Mesenchymal stem cell (in vitro differentiated cells and primary cell): ENCODE results near the gene TNFSF4.
A peak's percentile ranks its signal among the peaks of the same experiment; 100 is the strongest.

Source experiments
- DNase-seq: peaks from one replicate; pipeline ENCODE4 v3.0.0-alpha.2; 2013
- H2AFZ ChIP-seq: one replicate; pipeline ENCODE4 v1.6.1; 2013; ENCODE audit warnings: low read depth, mild to moderate bottlenecking, control low read depth, inconsistent platforms, low read length, moderate library complexity
- H2AK5ac ChIP-seq: 2 replicates; pipeline ENCODE4 v1.6.1; 2013; ENCODE audit warnings: low read length, moderate library complexity, mild to moderate bottlenecking, inconsistent platforms; ENCODE audit not compliant: severe bottlenecking
- H2BK120ac ChIP-seq: one replicate; pipeline ENCODE4 v1.6.1; 2013; ENCODE audit warnings: low read depth, mild to moderate bottlenecking, inconsistent platforms, low read length, moderate library complexity
- H2BK12ac ChIP-seq, 2 experiments: one replicate each; pipeline ENCODE4 v1.6.1; 2013; ENCODE audit warnings: inconsistent platforms in 2 of 2, low read length in 2 of 2, mild to moderate bottlenecking in 2 of 2, moderate library complexity in 2 of 2, control low read depth in 1 of 2
- H2BK15ac ChIP-seq: one replicate; pipeline ENCODE4 v1.6.1; 2013; ENCODE audit warnings: mild to moderate bottlenecking, low read depth, inconsistent platforms; ENCODE audit not compliant: poor library complexity, severe bottlenecking
- H2BK5ac ChIP-seq: 2 replicates; pipeline ENCODE4 v1.6.1; 2013; ENCODE audit warnings: low read depth, mild to moderate bottlenecking, low read length, control low read depth, inconsistent platforms; ENCODE audit not compliant: poor library complexity, severe bottlenecking
- H3K14ac ChIP-seq, 2 experiments: one replicate each; pipeline ENCODE4 v1.6.1; 2013; ENCODE audit warnings: inconsistent platforms in 2 of 2, low read length in 2 of 2, control low read depth in 1 of 2, mild to moderate bottlenecking in 1 of 2, moderate library complexity in 1 of 2
- H3K18ac ChIP-seq, 2 experiments: one replicate each; pipeline ENCODE4 v1.6.1; 2013; ENCODE audit warnings: inconsistent platforms in 2 of 2, low read length in 2 of 2, control low read depth in 1 of 2, low read depth in 1 of 2, mild to moderate bottlenecking in 1 of 2
- H3K23ac ChIP-seq, 2 experiments: one replicate each; pipeline ENCODE4 v1.6.1; 2013; ENCODE audit warnings: inconsistent platforms in 2 of 2, low read length in 2 of 2, mild to moderate bottlenecking in 2 of 2, moderate library complexity in 2 of 2, control low read depth in 1 of 2
- H3K27ac ChIP-seq: 2 replicates; pipeline ENCODE4 v1.5.1; 2013; ENCODE audit warnings: mild to moderate bottlenecking, moderate library complexity, low read length, control low read depth, inconsistent platforms; ENCODE audit not compliant: poor library complexity, severe bottlenecking
- H3K27me3 ChIP-seq, 2 experiments: 2 replicates each; pipeline versions ENCODE4 v1.6.1 to v1.7.0; 2013; ENCODE audit warnings: low read length in 2 of 2, mild to moderate bottlenecking in 2 of 2, moderate library complexity in 2 of 2, control low read depth in 1 of 2, inconsistent platforms in 1 of 2; ENCODE audit not compliant: control insufficient read depth in 1 of 2, insufficient read depth in 1 of 2
- H3K36me3 ChIP-seq, 2 experiments: 2 replicates each; pipeline versions ENCODE4 v1.6.1 to v1.7.0; 2013; ENCODE audit warnings: low read length in 2 of 2, control low read depth in 1 of 2, inconsistent platforms in 1 of 2, low read depth in 1 of 2, mild to moderate bottlenecking in 1 of 2; ENCODE audit not compliant: insufficient read depth in 2 of 2, control insufficient read depth in 1 of 2
- H3K4ac ChIP-seq, 2 experiments: one replicate each; pipeline ENCODE4 v1.6.1; 2013; ENCODE audit warnings: inconsistent platforms in 2 of 2, low read length in 2 of 2, mild to moderate bottlenecking in 2 of 2, moderate library complexity in 2 of 2, control low read depth in 1 of 2, low read depth in 1 of 2
- H3K4me1 ChIP-seq: 2 replicates; pipeline ENCODE4 v1.6.1; 2013; ENCODE audit warnings: low read depth, low read length, control low read depth; ENCODE audit not compliant: control insufficient read depth, insufficient read depth
- H3K4me2 ChIP-seq: 2 replicates; pipeline ENCODE4 v1.6.1; 2013; ENCODE audit warnings: low read length, mild to moderate bottlenecking, inconsistent platforms; ENCODE audit not compliant: poor library complexity, severe bottlenecking
- H3K4me3 ChIP-seq, 2 experiments: 2 replicates each; pipeline versions ENCODE4 v1.5.1 to v1.7.0; 2013; ENCODE audit warnings: low read length in 2 of 2, mild to moderate bottlenecking in 2 of 2, control low read depth in 1 of 2, low read depth in 1 of 2; ENCODE audit not compliant: insufficient read depth in 1 of 2
- H3K79me1 ChIP-seq: replicated peaks from 2 replicates; pipeline ENCODE4 v1.6.1; 2013; ENCODE audit warnings: mild to moderate bottlenecking, control low read depth, low read length, inconsistent platforms; ENCODE audit not compliant: poor library complexity, severe bottlenecking
- H3K9ac ChIP-seq: 2 replicates; pipeline ENCODE4 v1.7.0; 2013; ENCODE audit warnings: mild to moderate bottlenecking, low read length, moderate library complexity
- H3K9me3 ChIP-seq: 2 replicates; pipeline ENCODE4 v1.7.0; 2013; ENCODE audit warnings: mild to moderate bottlenecking, low read length; ENCODE audit not compliant: control insufficient read depth
- H4K8ac ChIP-seq: one replicate; pipeline ENCODE4 v1.6.1; 2013; ENCODE audit warnings: inconsistent platforms, mild to moderate bottlenecking, low read length, moderate library complexity
- H4K91ac ChIP-seq: one replicate; pipeline ENCODE4 v1.6.1; 2013; ENCODE audit warnings: mild to moderate bottlenecking, low read length, inconsistent platforms
- WGBS: methylation state at CpG from one replicate; pipeline ENCODE4 v1.1.7; 2013; ENCODE audit warnings: mixed read lengths; 5-methylcytosine and 5-hydroxymethylcytosine counted together

The TNFSF4 gene

DNA sequence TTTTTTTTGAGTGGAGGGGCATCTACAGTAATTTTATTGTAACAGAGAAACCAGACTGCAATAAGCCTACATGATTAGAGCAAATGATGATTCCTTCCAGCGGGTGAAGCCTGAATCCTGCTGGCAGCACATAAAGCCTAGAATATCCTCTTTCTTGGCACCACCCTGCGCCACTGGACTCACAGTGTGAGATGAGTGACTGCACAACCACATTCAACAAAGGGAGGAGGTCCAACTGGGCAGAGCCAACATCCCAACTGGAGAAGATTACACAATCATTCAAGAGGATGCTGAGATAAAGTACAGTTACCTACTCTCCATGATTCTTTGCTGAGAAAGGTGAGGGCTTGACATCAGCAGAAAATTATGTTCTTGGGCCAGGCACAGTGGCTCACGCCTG is 67.4 kb downstream of the TNFSF4 start:
- Histone ChIP-seq H2AFZ (no peak overlapping the region), H3K4me3 (no peak overlapping the region), H3K14ac (no peak overlapping the region), H3K23ac (no peak overlapping the region), H3K4me1 (no peaks in the 10 kb centered on the region), H4K8ac (no peak overlapping the region), H3K9me3 (peaks cover 24% of the 10 kb centered on the region), H4K91ac (peak overlapping the region; percentile 29), H2BK5ac (no peak overlapping the region), H3K9ac (no peak overlapping the region), H3K18ac (no peak overlapping the region), H3K27ac (no peak overlapping the region), H2BK120ac (no peak overlapping the region), H2BK12ac (no peak overlapping the region), H3K27me3 (peaks cover 0 to 19% of the 10 kb centered on the region in 2 experiments), H3K4me2 (no peak overlapping the region), H3K4ac (no peak overlapping the region), H3K36me3 (no peaks in the 10 kb centered on the region), H2AK5ac (no peak overlapping the region), H3K79me1 (no peaks in the 10 kb centered on the region), H2BK15ac (no peak overlapping the region)
- WGBS, result 97% methylated on average over 3 of the region's 3 CpGs
- DNase-seq, result no peak

DNA sequence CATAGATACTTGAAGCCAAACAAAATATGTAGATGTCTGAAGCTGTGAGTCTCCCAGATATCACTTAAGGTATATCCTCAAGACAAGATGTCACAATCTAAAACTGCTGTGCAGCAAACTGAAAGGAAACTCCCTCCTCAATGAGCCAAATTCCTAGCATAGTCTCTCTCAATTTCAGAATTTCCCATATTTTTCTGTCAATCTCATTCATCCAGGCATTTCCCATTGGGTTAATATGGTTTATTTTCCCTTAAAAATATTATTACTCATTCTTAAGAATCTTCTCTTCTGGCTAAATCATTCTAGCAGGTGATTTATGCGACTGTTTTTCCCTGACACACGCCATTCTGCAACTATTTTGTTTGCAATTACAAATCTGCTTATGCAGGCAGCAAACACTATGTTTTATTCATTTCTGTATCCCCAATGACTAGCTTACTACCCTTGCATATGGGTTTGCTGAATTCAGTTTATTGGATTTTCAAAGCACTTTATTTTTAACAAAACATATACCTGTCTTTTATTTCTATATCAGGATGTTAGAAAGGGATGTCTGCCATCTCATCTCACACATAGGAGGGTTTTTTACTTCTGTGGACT is 69.9 kb downstream of the TNFSF4 start:
- no peak overlapping the region for H2AFZ ChIP-seq
- no peak overlapping the region for H3K14ac ChIP-seq
- H3K4me2 ChIP-seq, result no peak overlapping the region
- no peak overlapping the region for H3K18ac ChIP-seq
- no peak overlapping the region for H3K4me3 ChIP-seq
- no peak overlapping the region for H4K8ac ChIP-seq
- no peak overlapping the region for H2BK15ac ChIP-seq
- no peak overlapping the region for H2BK5ac ChIP-seq
- H4K91ac ChIP-seq, result no peak overlapping the region
- 90% methylated on average over 2 of the region's 2 CpGs for WGBS
- no peak overlapping the region for H3K23ac ChIP-seq
- H3K79me1 ChIP-seq, result no peaks in the 10 kb centered on the region
- H3K9ac ChIP-seq, result no peak overlapping the region
- no peak for DNase-seq
- no peaks in the 10 kb centered on the region for H3K36me3 ChIP-seq
- H2AK5ac ChIP-seq, result no peak overlapping the region
- no peaks in the 10 kb centered on the region for H3K4me1 ChIP-seq
- H3K9me3 ChIP-seq, result peaks cover 11% of the 10 kb centered on the region
- no peak overlapping the region for H3K27ac ChIP-seq
- peaks cover 0 to 20% of the 10 kb centered on the region in 2 experiments for H3K27me3 ChIP-seq
- no peak overlapping the region for H2BK12ac ChIP-seq
- no peak overlapping the region for H2BK120ac ChIP-seq
- no peak overlapping the region for H3K4ac ChIP-seq

DNA sequence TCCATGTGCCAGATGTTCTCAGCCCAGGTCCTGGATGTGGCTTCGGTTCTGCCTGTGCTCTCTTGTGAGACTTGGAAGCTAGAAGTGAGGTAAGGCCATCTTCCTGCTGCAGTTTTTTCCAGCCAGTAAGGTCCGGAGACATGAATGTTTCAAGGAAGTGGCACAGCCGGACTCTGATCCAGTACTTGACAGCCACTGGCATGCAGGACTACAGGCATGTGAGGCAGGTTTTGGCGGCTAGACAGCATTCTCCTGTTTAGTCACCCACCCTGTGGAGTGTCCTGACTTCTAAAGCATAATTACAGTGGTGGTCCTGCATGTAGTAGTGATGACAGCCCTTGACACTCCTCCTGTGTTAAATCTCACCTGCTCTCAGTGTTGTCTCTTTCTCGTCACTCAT is 72.3 kb downstream of the TNFSF4 start:
- Histone ChIP-seq H2BK5ac (no peak overlapping the region), H2AFZ (no peak overlapping the region), H3K4ac (no peak overlapping the region), H3K4me2 (no peak overlapping the region), H2AK5ac (peak overlapping the region; percentile 58), H3K9me3 (no peaks in the 10 kb centered on the region), H3K9ac (no peak overlapping the region), H2BK15ac (no peak overlapping the region), H3K23ac (no peak overlapping the region), H4K91ac (no peak overlapping the region), H3K36me3 (no peaks in the 10 kb centered on the region), H3K14ac (no peak overlapping the region), H3K4me1 (no peaks in the 10 kb centered on the region), H3K4me3 (no peak overlapping the region), H3K79me1 (no peaks in the 10 kb centered on the region), H4K8ac (no peak overlapping the region), H2BK120ac (no peak overlapping the region), H3K18ac (peak overlapping the region in 1 of 2 experiments; percentile 16), H2BK12ac (peak overlapping the region; percentile 7 to 55), H3K27ac (no peak overlapping the region), H3K27me3 (peaks cover 0 to 6% of the 10 kb centered on the region in 2 experiments)
- DNase-seq, result no peak
- 80% methylated on average over 5 of the region's 5 CpGs for WGBS

DNA sequence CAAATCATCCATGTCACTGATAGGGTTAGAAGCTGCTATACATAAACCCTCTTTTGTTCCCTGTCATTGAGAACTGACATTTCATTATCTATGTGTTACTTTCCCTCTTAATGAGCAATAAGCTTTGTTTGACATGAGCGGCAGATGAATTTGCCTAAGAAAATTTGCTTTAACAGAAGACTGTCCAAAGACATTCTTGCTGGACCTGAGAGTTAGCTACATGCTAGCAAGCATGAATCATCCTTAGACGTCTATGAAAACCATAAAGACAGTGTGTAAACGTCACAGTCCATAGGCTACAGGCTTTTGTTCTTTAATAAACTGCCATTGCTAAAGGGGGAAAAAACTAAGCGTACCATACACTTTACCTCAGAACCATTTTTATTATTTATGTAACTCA is 73.1 kb downstream of the TNFSF4 start:
- Histone ChIP-seq H3K4me2 (no peak overlapping the region), H3K4me1 (no peaks in the 10 kb centered on the region), H3K27me3 (peaks cover 0 to 6% of the 10 kb centered on the region in 2 experiments), H4K8ac (no peak overlapping the region), H3K36me3 (no peaks in the 10 kb centered on the region), H3K23ac (no peak overlapping the region), H3K18ac (no peak overlapping the region), H2BK12ac (no peak overlapping the region), H3K14ac (no peak overlapping the region), H3K9ac (no peak overlapping the region), H2BK5ac (no peak overlapping the region), H2BK15ac (no peak overlapping the region), H3K4me3 (no peak overlapping the region), H3K9me3 (no peaks in the 10 kb centered on the region), H2BK120ac (no peak overlapping the region), H3K4ac (no peak overlapping the region), H2AFZ (no peak overlapping the region), H2AK5ac (no peak overlapping the region), H4K91ac (no peak overlapping the region), H3K27ac (no peak overlapping the region), H3K79me1 (no peaks in the 10 kb centered on the region)
- peak; percentile 50 for DNase-seq
- WGBS, result 84% methylated on average over 1 of the region's 4 CpGs
